NT2/D1 (cell line): ENCODE results near the gene FER.
"Not testable (repeated sequence)": the region's sequence is repeated elsewhere in the genome, so short reads cannot be mapped to it uniquely, and the experiment has no call there.

ENCODE experiments used
- DNase-seq: peaks from one replicate; pipeline ENCODE4 v3.0.0-alpha.2; 2011; ENCODE audit warnings: low read depth, low spot score
- H3K27me3 ChIP-seq: 2 replicates; pipeline ENCODE4 v1.6.0; 2011; ENCODE audit warnings: mild to moderate bottlenecking; ENCODE audit not compliant: insufficient read length, insufficient read depth
- H3K36me3 ChIP-seq: 2 replicates; pipeline ENCODE4 v1.6.1; 2011; ENCODE audit warnings: mild to moderate bottlenecking, low read length, mixed read lengths; ENCODE audit not compliant: insufficient read depth, insufficient read length
- H3K4me1 ChIP-seq: 2 replicates; pipeline ENCODE4 v1.5.1; 2011; ENCODE audit not compliant: insufficient read depth, insufficient read length
- H3K4me3 ChIP-seq: 2 replicates; pipeline ENCODE4 v1.5.1; 2011; ENCODE audit warnings: low read depth; ENCODE audit not compliant: insufficient read length
- H3K9ac ChIP-seq: 2 replicates; pipeline ENCODE4 v1.6.0; 2011; ENCODE audit warnings: low read depth; ENCODE audit not compliant: insufficient read length
- H3K9me3 ChIP-seq: 2 replicates; pipeline ENCODE4 v1.5.1; 2011; ENCODE audit warnings: mild to moderate bottlenecking, low read length; ENCODE audit not compliant: insufficient read depth
- SUZ12 ChIP-seq: IDR thresholded peaks from 2 replicates; pipeline ENCODE4 v1.6.1; 2011; ENCODE audit not compliant: insufficient read length, insufficient read depth; ENCODE audit errors: extremely low read depth
- YY1 ChIP-seq: IDR thresholded peaks from 2 replicates; pipeline ENCODE4 v1.6.1; 2011; ENCODE audit not compliant: insufficient read length, insufficient read depth
- ZNF274 ChIP-seq: IDR thresholded peaks from 2 replicates; pipeline ENCODE4 v1.6.1; 2011; ENCODE audit warnings: mild to moderate bottlenecking, low read depth, low read length

FER gene

DNA sequence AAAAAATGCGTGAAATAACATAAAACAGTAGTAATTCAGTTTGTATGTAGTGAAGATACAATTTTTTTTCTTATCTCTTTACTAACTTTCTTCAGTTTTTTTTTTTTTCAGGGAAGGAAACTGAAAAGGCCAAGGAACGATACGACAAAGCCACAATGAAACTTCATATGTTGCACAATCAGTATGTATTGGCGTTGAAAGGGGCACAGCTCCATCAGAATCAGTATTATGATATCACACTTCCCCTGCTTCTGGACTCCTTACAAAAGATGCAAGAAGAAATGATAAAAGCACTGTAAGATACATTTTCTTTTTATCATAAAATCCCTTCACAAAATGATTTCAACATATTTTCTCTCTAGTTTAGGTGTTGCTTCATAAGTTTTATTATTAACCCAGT is 120.0 kb downstream of the FER start:
- no peak overlapping the region for H3K9ac ChIP-seq
- TF ChIP-seq SUZ12 (no peak), ZNF274 (no peak), YY1 (no peak)
- no peaks in the 10 kb centered on the region for H3K36me3 ChIP-seq
- H3K27me3 ChIP-seq, result no peaks in the 10 kb centered on the region
- no peak overlapping the region for H3K4me3 ChIP-seq
- H3K9me3 ChIP-seq, result no peaks in the 10 kb centered on the region
- DNase-seq, result no peak
- H3K4me1 ChIP-seq, result no peaks in the 10 kb centered on the region

DNA sequence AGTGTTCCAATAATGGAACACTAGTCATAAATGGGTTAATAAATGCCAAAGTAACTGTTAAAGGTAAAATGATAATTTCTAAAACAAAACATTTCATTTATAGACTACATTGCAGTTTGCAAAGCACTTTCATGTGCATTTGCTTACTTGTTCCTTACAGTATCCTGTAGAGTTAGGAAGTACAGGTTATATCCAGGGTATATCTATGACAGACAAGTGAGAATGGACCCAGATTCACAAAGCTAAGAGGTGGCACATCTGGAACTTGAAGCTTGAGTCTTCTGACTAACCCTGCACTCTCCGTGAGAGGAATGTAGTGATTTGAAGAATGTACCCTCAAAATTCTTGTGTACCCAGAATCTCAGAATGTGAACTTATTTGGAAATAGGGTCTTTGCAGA is 121.4 kb downstream of the FER start:
- no peaks in the 10 kb centered on the region for H3K27me3 ChIP-seq
- no peak for DNase-seq
- no peak overlapping the region for H3K9ac ChIP-seq
- TF ChIP-seq SUZ12, result no peak
- TF ChIP-seq ZNF274, result no peak
- no peak for TF ChIP-seq YY1
- no peaks in the 10 kb centered on the region for H3K9me3 ChIP-seq
- no peak overlapping the region for H3K4me3 ChIP-seq
- H3K36me3 ChIP-seq, result no peaks in the 10 kb centered on the region
- H3K4me1 ChIP-seq, result no peaks in the 10 kb centered on the region

DNA sequence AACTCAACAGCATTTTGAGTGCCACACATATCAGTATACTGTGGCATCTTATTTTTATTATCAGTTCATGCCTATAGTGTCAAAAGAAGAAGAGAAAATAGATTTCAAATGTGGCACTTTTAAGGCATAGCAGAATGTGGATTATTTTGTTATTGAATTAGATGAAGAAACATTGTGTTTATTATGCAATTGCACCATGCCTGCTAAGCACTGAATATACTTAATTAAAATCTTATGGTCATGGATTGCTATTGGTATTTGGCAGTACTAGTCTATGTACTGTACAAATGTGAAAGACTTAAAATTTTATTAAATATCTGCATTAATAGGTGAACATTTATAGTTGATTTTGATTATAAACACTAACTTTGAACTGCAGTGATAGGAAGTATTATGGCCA is 128.8 kb downstream of the FER start:
- H3K4me1 ChIP-seq, result no peaks in the 10 kb centered on the region
- no peaks in the 10 kb centered on the region for H3K9me3 ChIP-seq
- H3K36me3 ChIP-seq, result no peaks in the 10 kb centered on the region
- DNase-seq, result no peak
- no peak overlapping the region for H3K4me3 ChIP-seq
- no peak for TF ChIP-seq YY1
- no peak for TF ChIP-seq SUZ12
- TF ChIP-seq ZNF274, result no peak
- no peak overlapping the region for H3K9ac ChIP-seq
- no peaks in the 10 kb centered on the region for H3K27me3 ChIP-seq

DNA sequence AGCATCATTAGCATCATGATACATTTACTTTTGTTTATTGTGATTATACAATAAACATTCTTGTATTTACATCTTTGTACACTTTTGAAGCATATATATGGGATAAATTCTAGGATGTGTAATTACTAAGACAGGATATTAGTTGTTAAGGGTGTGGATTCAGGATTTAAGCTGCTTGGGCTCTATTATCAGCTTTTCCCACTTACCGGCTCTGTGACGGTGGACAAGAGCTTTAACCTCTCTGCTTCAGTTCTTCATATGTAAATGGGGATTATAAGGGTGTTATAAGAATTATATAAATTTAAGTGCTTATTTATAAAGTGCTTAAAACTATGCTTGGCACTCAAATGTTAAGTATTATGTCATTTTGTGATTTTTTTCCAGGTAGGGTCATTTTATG is 131.1 kb downstream of the FER start:
- DNase-seq, result no peak
- no peak for TF ChIP-seq SUZ12
- TF ChIP-seq ZNF274, result no peak
- TF ChIP-seq YY1, result no peak
- H3K4me3 ChIP-seq, result no peak overlapping the region
- no peaks in the 10 kb centered on the region for H3K9me3 ChIP-seq
- H3K4me1 ChIP-seq, result no peaks in the 10 kb centered on the region
- H3K27me3 ChIP-seq, result no peaks in the 10 kb centered on the region
- no peaks in the 10 kb centered on the region for H3K36me3 ChIP-seq
- no peak overlapping the region for H3K9ac ChIP-seq

DNA sequence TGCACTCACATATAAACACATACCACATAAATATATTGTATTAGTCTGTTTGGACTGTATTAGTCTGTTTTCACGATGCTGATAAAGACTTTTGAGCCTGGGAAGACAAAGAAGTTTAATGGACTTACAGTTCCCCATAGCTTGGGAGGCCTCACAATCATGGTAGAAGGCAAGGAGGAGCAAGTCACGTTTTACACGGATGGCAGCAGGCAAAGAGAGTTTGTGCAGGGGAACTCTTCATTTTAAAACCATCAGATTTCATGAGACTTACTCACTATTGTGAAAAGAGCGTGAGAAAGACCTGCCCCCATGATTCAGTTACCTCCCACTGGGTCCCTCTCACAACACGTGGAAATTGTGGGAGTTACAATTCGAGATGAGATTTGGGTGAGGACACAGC is 133.4 kb downstream of the FER start:
- Histone ChIP-seq H3K27me3 (no peaks in the 10 kb centered on the region), H3K36me3 (no peaks in the 10 kb centered on the region), H3K9me3 (no peaks in the 10 kb centered on the region), H3K4me1 (no peaks in the 10 kb centered on the region), H3K9ac (no peak overlapping the region), H3K4me3 (no peak overlapping the region)
- no peak for TF ChIP-seq ZNF274
- no peak for DNase-seq

DNA sequence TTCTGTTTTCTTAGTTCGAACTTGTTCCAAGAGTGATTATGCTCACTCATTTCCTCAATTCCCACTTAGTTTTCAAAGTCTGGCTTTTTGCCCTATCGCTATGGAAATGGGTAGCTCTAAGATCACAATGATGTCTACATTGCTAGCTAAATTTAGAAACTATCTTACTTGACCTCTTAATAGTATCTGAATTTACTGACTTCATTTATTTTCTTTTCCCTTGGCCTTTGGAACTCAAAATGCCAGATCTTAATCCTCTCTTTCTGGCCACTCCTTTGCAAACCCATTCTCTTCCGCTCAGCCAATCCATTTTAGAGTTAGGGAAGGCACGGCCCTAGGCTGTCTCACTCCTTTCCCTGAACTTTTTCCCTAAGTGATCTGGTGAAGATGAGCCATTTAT is 137.0 kb downstream of the FER start:
- Histone ChIP-seq H3K9me3 (no peaks in the 10 kb centered on the region), H3K36me3 (no peaks in the 10 kb centered on the region), H3K4me3 (no peak overlapping the region), H3K4me1 (no peaks in the 10 kb centered on the region), H3K27me3 (no peaks in the 10 kb centered on the region), H3K9ac (no peak overlapping the region)
- no peak for TF ChIP-seq SUZ12
- TF ChIP-seq ZNF274, result no peak
- no peak for TF ChIP-seq YY1
- no peak for DNase-seq

DNA sequence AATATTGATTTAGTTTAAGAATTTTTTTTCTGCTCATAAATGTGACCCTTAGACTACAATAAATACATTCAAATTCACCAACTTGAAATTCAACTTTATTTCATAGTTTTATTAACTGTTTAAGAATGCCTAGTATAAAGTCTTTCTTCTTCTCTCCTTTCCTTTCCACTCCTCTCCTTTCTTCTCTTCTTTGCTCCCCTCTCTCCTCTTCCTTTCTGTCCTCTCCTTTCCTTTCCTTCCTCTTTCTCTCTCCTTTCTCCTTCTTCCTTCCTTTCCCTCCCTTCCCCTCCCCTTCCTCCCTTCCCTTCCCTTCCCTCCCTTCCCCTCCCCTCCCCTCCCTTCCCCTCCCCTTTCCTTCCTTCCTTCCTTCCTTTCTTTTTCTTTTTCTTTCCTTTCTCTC is 150.6 kb downstream of the FER start:
- Histone ChIP-seq H3K4me1 (no peaks in the 10 kb centered on the region), H3K9me3 (no peaks in the 10 kb centered on the region), H3K27me3 (no peaks in the 10 kb centered on the region), H3K9ac (no peak overlapping the region), H3K4me3 (no peak overlapping the region), H3K36me3 (no peaks in the 10 kb centered on the region)
- TF ChIP-seq YY1 (no peak), SUZ12 (no peak), ZNF274 (no peak)
- DNase-seq, result no peak

DNA sequence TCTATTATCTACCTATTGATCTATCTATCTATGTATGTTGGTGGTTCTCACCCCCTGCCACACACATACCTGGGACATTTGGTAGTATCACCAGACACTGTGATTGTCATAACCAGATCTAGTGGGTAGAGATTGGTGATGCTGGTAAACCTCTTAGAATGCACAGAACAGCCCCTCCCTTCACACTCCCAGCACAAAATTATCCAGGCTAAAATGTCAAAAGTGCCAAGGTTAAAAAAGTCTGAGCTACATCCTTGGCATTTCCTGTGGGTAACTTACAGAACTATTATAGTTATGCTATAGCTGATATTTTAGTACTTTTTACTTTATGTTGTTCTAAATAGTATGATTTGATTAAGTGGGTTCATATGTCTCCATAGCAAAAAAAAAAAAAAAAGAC is 151.0 kb downstream of the FER start:
- DNase-seq, result no peak
- H3K9me3 ChIP-seq, result no peaks in the 10 kb centered on the region
- TF ChIP-seq SUZ12 (no peak), YY1 (no peak), ZNF274 (no peak)
- H3K9ac ChIP-seq, result no peak overlapping the region
- H3K4me1 ChIP-seq, result no peaks in the 10 kb centered on the region
- H3K27me3 ChIP-seq, result no peaks in the 10 kb centered on the region
- H3K4me3 ChIP-seq, result no peak overlapping the region
- no peaks in the 10 kb centered on the region for H3K36me3 ChIP-seq

DNA sequence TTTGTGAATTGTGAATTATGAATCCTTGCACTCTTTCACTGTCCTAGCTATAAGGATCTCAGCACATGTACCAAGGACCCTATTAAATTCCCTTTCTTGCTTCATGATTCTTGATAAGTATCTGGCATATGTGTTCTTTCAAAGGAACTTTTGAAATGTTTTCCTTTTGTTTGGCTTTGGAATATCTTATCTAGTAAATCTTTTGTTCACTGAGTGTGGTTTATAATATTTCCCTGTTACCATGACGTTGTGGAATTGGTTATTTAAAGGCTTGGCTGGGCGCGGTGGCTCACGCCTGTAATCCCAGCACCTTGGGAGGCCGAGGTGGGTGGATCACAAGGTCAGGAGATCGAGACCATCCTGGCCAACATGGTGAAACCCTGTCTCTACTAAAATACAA is 151.5 kb downstream of the FER start:
- H3K4me1 ChIP-seq, H3K9me3 ChIP-seq, H3K4me3 ChIP-seq, DNase-seq, H3K27me3 ChIP-seq, H3K9ac ChIP-seq, H3K36me3 ChIP-seq: not testable (repeated sequence)
